Immature natural killer cell (primary cell): Measurements from ENCODE around the gene UBXN7. TPM values are rescaled to one million over a fixed set of nuclear protein-coding genes. Genes with fewer than 3 reads are reported as not detected.

Source experiments
- DNase-seq, 3 donors: peaks; one replicate each; pipeline ENCODE4 v3.0.0; 2022; ENCODE audit warnings: mixed read lengths in 1 of 3
- H3K27ac Mint-ChIP-seq, 6 donors: one replicate each; pipeline ENCODE4 v1.8.0; 2020; ENCODE audit warnings: mixed read lengths in 6 of 6, mild to moderate bottlenecking in 5 of 6, inconsistent platforms in 4 of 6, moderate library complexity in 3 of 6
- H3K27me3 Mint-ChIP-seq, 3 donors: one replicate each; pipeline ENCODE4 v1.8.0; 2020 to 2021; ENCODE audit warnings: low read depth in 3 of 3, mild to moderate bottlenecking in 3 of 3, mixed read lengths in 3 of 3, moderate library complexity in 3 of 3, inconsistent platforms in 1 of 3
- H3K36me3 Mint-ChIP-seq, 3 donors: one replicate each; pipeline ENCODE4 v1.8.0; 2020; ENCODE audit warnings: mixed read lengths in 3 of 3, inconsistent platforms in 2 of 3, mild to moderate bottlenecking in 2 of 3
- H3K4me1 Mint-ChIP-seq, 2 donors: one replicate each; pipeline ENCODE4 v1.8.0; 2020; ENCODE audit warnings: inconsistent platforms in 2 of 2, mild to moderate bottlenecking in 2 of 2, mixed read lengths in 2 of 2, moderate library complexity in 1 of 2
- H3K4me3 Mint-ChIP-seq, 5 donors: one replicate each; pipeline ENCODE4 v1.8.0; 2020; ENCODE audit warnings: mild to moderate bottlenecking in 5 of 5, mixed read lengths in 5 of 5, inconsistent platforms in 3 of 5, moderate library complexity in 3 of 5
- H3K9me3 Mint-ChIP-seq, 6 donors: one replicate each; pipeline ENCODE4 v1.8.0; 2020; ENCODE audit warnings: mild to moderate bottlenecking in 6 of 6, mixed read lengths in 6 of 6, inconsistent platforms in 4 of 6, moderate library complexity in 3 of 6
- polyA plus RNA-seq, 3 donors: library from polyadenylated mRNA; unstranded; fragments of 300-500 nt; fragmentation: Illumina TruSeq; gene quantifications; one replicate each; pipeline ENCODE4 v1.2.3, GENCODE V29; 2021

The UBXN7 gene
- polyA plus RNA-seq, 3 donors from 2014 or later: 13.8 to 36.7 (median 18.5) TPM

- Mint-ChIP-seq H3K27me3 (peaks cover 0 to 8% (median 1%) of the 10 kb centered on the region in 3 donors), H3K36me3 (no peaks in the 10 kb centered on the region), H3K4me3 (peak overlapping the region in 3 of 5 donors; percentile 9 to 94 (median 73)), H3K27ac (peak overlapping the region; percentile 40 to 91 (median 70)), H3K4me1 (peaks cover 0 to 12% of the 10 kb centered on the region in 2 donors), H3K9me3 (no peaks in the 10 kb centered on the region)
- no peak for DNase-seq
Measured at GRCh38 chr3:196339044-196339443, 93.2 kb downstream of the UBXN7 start.

GRCh38 chr3:196336319-196337145 is 95.7 kb downstream of the UBXN7 start:
- Mint-ChIP-seq H3K4me1 (peaks cover 0 to 12% of the 10 kb centered on the region in 2 donors), H3K36me3 (no peaks in the 10 kb centered on the region), H3K4me3 (peak overlapping the region in 4 of 5 donors; percentile 69 to 94 (median 76)), H3K27me3 (peaks cover 0 to 11% (median 1%) of the 10 kb centered on the region in 3 donors), H3K9me3 (no peaks in the 10 kb centered on the region), H3K27ac (peak overlapping the region in 5 of 6 donors; percentile 13 to 91 (median 45))
- DNase-seq: no peak

GRCh38 chr3:196335503-196335948 is 96.7 kb downstream of the UBXN7 start:
- Mint-ChIP-seq H3K36me3 (no peaks in the 10 kb centered on the region), H3K4me3 (peak overlapping the region; percentile 52 to 84 (median 60)), H3K27me3 (peaks cover 0 to 11% (median 1%) of the 10 kb centered on the region in 3 donors), H3K27ac (peak overlapping the region in 4 of 6 donors; percentile 51 to 89 (median 76)), H3K4me1 (peaks cover 0 to 12% of the 10 kb centered on the region in 2 donors), H3K9me3 (no peaks in the 10 kb centered on the region)
- no peak for DNase-seq

- Mint-ChIP-seq H3K27ac (no peak overlapping the region), H3K4me1 (peaks cover 0 to 12% of the 10 kb centered on the region in 2 donors), H3K4me3 (no peak overlapping the region), H3K27me3 (peaks cover 0 to 11% (median 1%) of the 10 kb centered on the region in 3 donors), H3K36me3 (peaks cover 0 to 5% (median 0%) of the 10 kb centered on the region in 3 donors), H3K9me3 (no peaks in the 10 kb centered on the region)
- no peak for DNase-seq
Measured at GRCh38 chr3:196334982-196335381, 97.2 kb downstream of the UBXN7 start.

- Mint-ChIP-seq H3K4me3 (no peak overlapping the region), H3K27me3 (peaks cover 0 to 4% (median 0%) of the 10 kb centered on the region in 3 donors), H3K9me3 (no peaks in the 10 kb centered on the region), H3K27ac (no peak overlapping the region), H3K4me1 (peaks cover 0 to 2% of the 10 kb centered on the region in 2 donors), H3K36me3 (peaks cover 0 to 6% (median 0%) of the 10 kb centered on the region in 3 donors)
- DNase-seq: no peak
Measured at GRCh38 chr3:196332168-196332567, 100.1 kb downstream of the UBXN7 start.

- Mint-ChIP-seq H3K36me3 (peaks cover 0 to 9% (median 0%) of the 10 kb centered on the region in 3 donors), H3K27ac (peak overlapping the region in 4 of 6 donors; percentile 53 to 81 (median 72)), H3K27me3 (peaks cover 0 to 2% (median 0%) of the 10 kb centered on the region in 3 donors), H3K4me3 (peak overlapping the region in 1 of 5 donors; percentile 1), H3K4me1 (peaks cover 0 to 6% of the 10 kb centered on the region in 2 donors), H3K9me3 (no peaks in the 10 kb centered on the region)
- DNase-seq: no peak
Measured at GRCh38 chr3:196327405-196327804, 104.8 kb downstream of the UBXN7 start.

GRCh38 chr3:196326936-196327335 is 105.3 kb downstream of the UBXN7 start:
- H3K27ac Mint-ChIP-seq: peak overlapping the region; percentile 16 to 92 (median 78)
- H3K36me3 Mint-ChIP-seq: peaks cover 0 to 9% (median 0%) of the 10 kb centered on the region in 3 donors
- peaks cover 0 to 2% (median 0%) of the 10 kb centered on the region in 3 donors for H3K27me3 Mint-ChIP-seq
- peak in 2 of 3 donors; percentile 13 to 43 for DNase-seq
- H3K4me1 Mint-ChIP-seq: peaks cover 0 to 6% of the 10 kb centered on the region in 2 donors
- H3K9me3 Mint-ChIP-seq: no peaks in the 10 kb centered on the region
- peak overlapping the region in 2 of 5 donors; percentile 10 to 17 for H3K4me3 Mint-ChIP-seq

- Mint-ChIP-seq H3K27ac (no peak overlapping the region), H3K27me3 (peaks cover 0 to 5% (median 2%) of the 10 kb centered on the region in 3 donors)
Measured at GRCh38 chr3:196323691-196324090, 108.5 kb downstream of the UBXN7 start.

GRCh38 chr3:196323016-196323415 is 109.2 kb downstream of the UBXN7 start:
- Mint-ChIP-seq H3K4me1 (peaks cover 0 to 13% of the 10 kb centered on the region in 2 donors), H3K4me3 (no peak overlapping the region), H3K9me3 (no peaks in the 10 kb centered on the region), H3K27ac (no peak overlapping the region), H3K27me3 (peaks cover 5 to 9% (median 7%) of the 10 kb centered on the region in 3 donors), H3K36me3 (peaks cover 0 to 3% (median 0%) of the 10 kb centered on the region in 3 donors)
- no peak for DNase-seq

More at GRCh38 chr3:196323691-196324090, 108.5 kb downstream of the UBXN7 start:
- H3K36me3 Mint-ChIP-seq: peaks cover 0 to 3% (median 0%) of the 10 kb centered on the region in 3 donors
- no peak for DNase-seq
- H3K4me3 Mint-ChIP-seq: no peak overlapping the region
- H3K9me3 Mint-ChIP-seq: no peaks in the 10 kb centered on the region
- peaks cover 0 to 13% of the 10 kb centered on the region in 2 donors for H3K4me1 Mint-ChIP-seq

- H3K4me3 Mint-ChIP-seq: no peak overlapping the region
- peaks cover 0 to 3% (median 0%) of the 10 kb centered on the region in 3 donors for H3K36me3 Mint-ChIP-seq
- no peaks in the 10 kb centered on the region for H3K9me3 Mint-ChIP-seq
- no peak overlapping the region for H3K27ac Mint-ChIP-seq
- no peak for DNase-seq
- H3K27me3 Mint-ChIP-seq: peaks cover 13 to 23% (median 18%) of the 10 kb centered on the region in 3 donors
- H3K4me1 Mint-ChIP-seq: peaks cover 6 to 13% of the 10 kb centered on the region in 2 donors
Measured at GRCh38 chr3:196321162-196321561, 111.1 kb downstream of the UBXN7 start.

- Mint-ChIP-seq H3K4me1 (peaks cover 6 to 13% of the 10 kb centered on the region in 2 donors), H3K36me3 (peaks cover 0 to 3% (median 0%) of the 10 kb centered on the region in 3 donors), H3K27me3 (peaks cover 13 to 23% (median 16%) of the 10 kb centered on the region in 3 donors), H3K27ac (peak overlapping the region in 2 of 6 donors; percentile 17 to 40), H3K9me3 (no peaks in the 10 kb centered on the region), H3K4me3 (peak overlapping the region in 4 of 5 donors; percentile 32 to 70 (median 45))
- no peak for DNase-seq
Measured at GRCh38 chr3:196320137-196320536, 112.1 kb downstream of the UBXN7 start.

- peak; percentile 93 to 94 (median 93) for DNase-seq
- peaks cover 13 to 25% (median 16%) of the 10 kb centered on the region in 3 donors for H3K27me3 Mint-ChIP-seq
- H3K9me3 Mint-ChIP-seq: no peaks in the 10 kb centered on the region
- H3K4me3 Mint-ChIP-seq: peak within 1 kb of the TSS; percentile 92 to 97 (median 95)
- peaks cover 0 to 8% (median 0%) of the 10 kb centered on the region in 3 donors for H3K36me3 Mint-ChIP-seq
- H3K4me1 Mint-ChIP-seq: peaks cover 12 to 15% of the 10 kb centered on the region in 2 donors
- H3K27ac Mint-ChIP-seq: peak within 1 kb of the TSS; percentile 89 to 97 (median 95)
Measured at GRCh38 chr3:196317687-196318467, 114.3 kb downstream of the UBXN7 start, which contains the start of gene DYNLT2B. Gene DYNLT2B, minus strand, starts transcription at chr3:196318240. Its CDS starts 88 bp downstream, at chr3:196318152.
